Measurements from ENCODE around the gene CCDC30.
"Not testable (repeated sequence)": the region's sequence is repeated elsewhere in the genome, so short reads cannot be mapped to it uniquely, and the experiment has no call there.

CCDC30 gene

GRCh38 chr1:42523171-42523570 is 60.1 kb downstream of the CCDC30 start:
- no peak for DNase-seq (ENCODE audit: low read depth in 3 of 3, low spot score in 1 of 3)

- no peak for DNase-seq (ENCODE audit: low read depth in 3 of 3, low spot score in 1 of 3)
Observed at GRCh38 chr1:42524330-42524729, 61.2 kb downstream of the CCDC30 start.

GRCh38 chr1:42529724-42530181 is 66.7 kb downstream of the CCDC30 start:
- no peak for DNase-seq (ENCODE audit: low read depth in 3 of 3, low spot score in 1 of 3)

GRCh38 chr1:42531043-42531442 is 68.0 kb downstream of the CCDC30 start:
- DNase-seq (ENCODE audit: low read depth in 3 of 3, low spot score in 1 of 3): no peak

- DNase-seq (ENCODE audit: low read depth in 3 of 3, low spot score in 1 of 3): no peak
Observed at GRCh38 chr1:42533101-42533863, 70.2 kb downstream of the CCDC30 start.

GRCh38 chr1:42541104-42541503 is 78.0 kb downstream of the CCDC30 start:
- no peak for DNase-seq (ENCODE audit: low read depth in 3 of 3, low spot score in 1 of 3)

GRCh38 chr1:42551180-42551579 is 88.1 kb downstream of the CCDC30 start:
- DNase-seq (ENCODE audit: low read depth in 3 of 3, low spot score in 1 of 3): no peak

GRCh38 chr1:42551590-42551989 is 88.5 kb downstream of the CCDC30 start:
- DNase-seq (ENCODE audit: low read depth in 3 of 3, low spot score in 1 of 3): no peak

GRCh38 chr1:42552636-42553035 is 89.5 kb downstream of the CCDC30 start:
- no peak for DNase-seq (ENCODE audit: low read depth in 3 of 3, low spot score in 1 of 3)

- DNase-seq (ENCODE audit: low read depth in 3 of 3, low spot score in 1 of 3): no peak
Observed at GRCh38 chr1:42557230-42557851, 94.3 kb downstream of the CCDC30 start.

- no peak for DNase-seq (ENCODE audit: low read depth in 3 of 3, low spot score in 1 of 3)
Observed at GRCh38 chr1:42567038-42567437, 104.0 kb downstream of the CCDC30 start.

- no peak for DNase-seq (ENCODE audit: low read depth in 3 of 3, low spot score in 1 of 3)
Observed at GRCh38 chr1:42576935-42577334, 113.8 kb downstream of the CCDC30 start.

- DNase-seq (ENCODE audit: low read depth in 3 of 3, low spot score in 1 of 3): no peak
Observed at GRCh38 chr1:42586016-42586415, 122.9 kb downstream of the CCDC30 start.

GRCh38 chr1:42587753-42588152 is 124.7 kb downstream of the CCDC30 start:
- no peak for DNase-seq (ENCODE audit: low read depth in 3 of 3, low spot score in 1 of 3)

- no peak for DNase-seq (ENCODE audit: low read depth in 3 of 3, low spot score in 1 of 3)
Observed at GRCh38 chr1:42592811-42593210, 129.7 kb downstream of the CCDC30 start.

- DNase-seq (ENCODE audit: low read depth in 3 of 3, low spot score in 1 of 3): no peak
Observed at GRCh38 chr1:42593486-42594100, 130.5 kb downstream of the CCDC30 start.

GRCh38 chr1:42601472-42601871 is 138.4 kb downstream of the CCDC30 start:
- DNase-seq (ENCODE audit: low read depth in 3 of 3, low spot score in 1 of 3): no peak

GRCh38 chr1:42613803-42614131 is 150.7 kb downstream of the CCDC30 start:
- no peak for DNase-seq (ENCODE audit: low read depth in 3 of 3, low spot score in 1 of 3)

GRCh38 chr1:42618866-42619265 is 155.8 kb downstream of the CCDC30 start:
- no peak for DNase-seq (ENCODE audit: low read depth in 3 of 3, low spot score in 1 of 3)

- no peak for DNase-seq (ENCODE audit: low read depth in 3 of 3, low spot score in 1 of 3)
Observed at GRCh38 chr1:42620307-42620706, 157.2 kb downstream of the CCDC30 start.

- not testable (repeated sequence) for DNase-seq (ENCODE audit: low read depth in 3 of 3, low spot score in 1 of 3)
Observed at GRCh38 chr1:42621180-42621579, 158.1 kb downstream of the CCDC30 start.

- DNase-seq (ENCODE audit: low read depth in 3 of 3, low spot score in 1 of 3): not testable (repeated sequence)
Observed at GRCh38 chr1:42627205-42627604, 164.1 kb downstream of the CCDC30 start.
